OCI-M2 (cell line): ENCODE measurements around the gene TNPO2.
A peak's percentile ranks its signal among the peaks of the same experiment; 100 is the strongest.
"Not testable (repeated sequence)": the region's sequence is repeated elsewhere in the genome, so short reads cannot be mapped to it uniquely, and the experiment has no call there.

Experiments used
- DNase-seq: peaks from one replicate; lab custom pipeline; 2025; ENCODE audit not compliant: unreplicated experiment; lab: John Stamatoyannopoulos, UW

The TNPO2 gene

GRCh38 chr19:12737835-12738351 is 14.2 kb upstream of the TNPO2 start:
- no peak for DNase-seq

GRCh38 chr19:12736995-12737834 is 13.5 kb upstream of the TNPO2 start, which contains the start of gene GET3:
GET3 (plus strand) TSS chr19:12737497; CDS start chr19:12737506, 9 bp downstream.
- peak; percentile 100 for DNase-seq

- DNase-seq, result no peak
These were observed 9.9 kb upstream of the TNPO2 start for GRCh38 chr19:12733369-12734214.

- DNase-seq, result no peak
These were observed 7.6 kb upstream of the TNPO2 start for GRCh38 chr19:12731337-12731736.

GRCh38 chr19:12730064-12730463 is 6.3 kb upstream of the TNPO2 start:
- no peak for DNase-seq

- no peak for DNase-seq
These were observed 4.2 kb upstream of the TNPO2 start for GRCh38 chr19:12727745-12728433.

GRCh38 chr19:12726988-12727316 is 3.2 kb upstream of the TNPO2 start:
- DNase-seq, result no peak

- DNase-seq, result not testable (repeated sequence)
These were observed 1.9 kb upstream of the TNPO2 start for GRCh38 chr19:12725612-12726011.

GRCh38 chr19:12723381-12723640 is 421 bp downstream of the TNPO2 start:
- DNase-seq, result no peak

GRCh38 chr19:12722566-12723380 is 959 bp downstream of the TNPO2 start:
- DNase-seq, result peak; percentile 99

- DNase-seq, result no peak
These were observed 1.8 kb downstream of the TNPO2 start for GRCh38 chr19:12721656-12722565.

- no peak for DNase-seq
These were observed 2.7 kb downstream of the TNPO2 start for GRCh38 chr19:12720851-12721655.

GRCh38 chr19:12720296-12720695 is 3.4 kb downstream of the TNPO2 start:
- DNase-seq, result no peak

GRCh38 chr19:12715929-12716328 is 7.8 kb downstream of the TNPO2 start:
- DNase-seq, result no peak

- DNase-seq, result no peak
These were observed 8.6 kb downstream of the TNPO2 start for GRCh38 chr19:12715102-12715501.

- not testable (repeated sequence) for DNase-seq
These were observed 10.4 kb downstream of the TNPO2 start for GRCh38 chr19:12713304-12713703.

GRCh38 chr19:12712077-12712476 is 11.7 kb downstream of the TNPO2 start:
- not testable (repeated sequence) for DNase-seq

GRCh38 chr19:12711187-12711586 is 12.5 kb downstream of the TNPO2 start:
- DNase-seq, result no peak

- no peak for DNase-seq
These were observed 15.1 kb downstream of the TNPO2 start for GRCh38 chr19:12708641-12709040.
